Muscle layer of colon (tissue), 2 donors: ENCODE results near the gene BMPR1A.
"Not testable (repeated sequence)": the region's sequence is repeated elsewhere in the genome, so short reads cannot be mapped to it uniquely, and the experiment has no call there.

Experiments
- H3K27ac ChIP-seq: one replicate; pipeline ENCODE4 v1.7.0; 2013; ENCODE audit warnings: low read depth, mild to moderate bottlenecking, low read length, moderate library complexity
- H3K27me3 ChIP-seq, 2 donors: one replicate each; pipeline ENCODE4 v1.7.0; 2013; ENCODE audit warnings: low read length in 2 of 2, mild to moderate bottlenecking in 2 of 2; ENCODE audit not compliant: insufficient read depth in 2 of 2, control insufficient read depth in 1 of 2
- H3K36me3 ChIP-seq: one replicate; pipeline ENCODE4 v1.7.0; 2013; ENCODE audit warnings: mild to moderate bottlenecking, low read length; ENCODE audit not compliant: insufficient read depth
- H3K4me1 ChIP-seq: one replicate; pipeline ENCODE4 v1.7.0; 2013; ENCODE audit warnings: mild to moderate bottlenecking, low read length; ENCODE audit not compliant: insufficient read depth
- H3K4me3 ChIP-seq, 2 donors: one replicate each; pipeline ENCODE4 v1.7.0; 2013; ENCODE audit warnings: low read length in 2 of 2, low read depth in 1 of 2, mild to moderate bottlenecking in 1 of 2, moderate library complexity in 1 of 2
- H3K9ac ChIP-seq: one replicate; pipeline ENCODE4 v1.7.0; 2013; ENCODE audit warnings: low read length
- H3K9me3 ChIP-seq: one replicate; pipeline ENCODE4 v1.7.0; 2013; ENCODE audit warnings: mild to moderate bottlenecking, low read length
- donor health status: abdominal sarcoma.
- donor health status: Adenocarcinoma of cecum.

The BMPR1A gene

GRCh38 chr10:86970982-86971231 is 214.5 kb downstream of the BMPR1A start:
- Histone ChIP-seq H3K4me1 (peaks cover 52% of the 10 kb centered on the region), H3K9me3 (no peaks in the 10 kb centered on the region), H3K4me3 (peak overlapping the region; percentile 84 to 92), H3K36me3 (no peaks in the 10 kb centered on the region), H3K27ac (peak overlapping the region; percentile 95), H3K27me3 (no peaks in the 10 kb centered on the region), H3K9ac (peak overlapping the region; percentile 87)

- H3K4me1 ChIP-seq: peaks cover 46% of the 10 kb centered on the region
- H3K9me3 ChIP-seq: no peaks in the 10 kb centered on the region
- no peaks in the 10 kb centered on the region for H3K36me3 ChIP-seq
- no peaks in the 10 kb centered on the region for H3K27me3 ChIP-seq
- H3K4me3 ChIP-seq: peak overlapping the region; percentile 84 to 92
- H3K27ac ChIP-seq: peak overlapping the region; percentile 95
- H3K9ac ChIP-seq: peak overlapping the region; percentile 33
Measured at GRCh38 chr10:86971232-86971991, 215.0 kb downstream of the BMPR1A start.

GRCh38 chr10:86972613-86973380 is 216.4 kb downstream of the BMPR1A start:
- no peak overlapping the region for H3K9ac ChIP-seq
- H3K4me3 ChIP-seq: no peak overlapping the region
- H3K27me3 ChIP-seq: no peaks in the 10 kb centered on the region
- H3K27ac ChIP-seq: no peak overlapping the region
- H3K36me3 ChIP-seq: no peaks in the 10 kb centered on the region
- H3K4me1 ChIP-seq: peaks cover 33% of the 10 kb centered on the region
- no peaks in the 10 kb centered on the region for H3K9me3 ChIP-seq

GRCh38 chr10:86974484-86974883 is 218.1 kb downstream of the BMPR1A start:
- Histone ChIP-seq H3K9ac (no peak overlapping the region), H3K27me3 (no peaks in the 10 kb centered on the region), H3K9me3 (no peaks in the 10 kb centered on the region), H3K4me1 (peaks cover 22% of the 10 kb centered on the region), H3K36me3 (no peaks in the 10 kb centered on the region), H3K4me3 (no peak overlapping the region), H3K27ac (no peak overlapping the region)

GRCh38 chr10:86976362-86977056 is 220.1 kb downstream of the BMPR1A start:
- H3K9me3 ChIP-seq: no peaks in the 10 kb centered on the region
- H3K4me1 ChIP-seq: peaks cover 23% of the 10 kb centered on the region
- no peaks in the 10 kb centered on the region for H3K36me3 ChIP-seq
- no peaks in the 10 kb centered on the region for H3K27me3 ChIP-seq
- no peak overlapping the region for H3K9ac ChIP-seq
- H3K27ac ChIP-seq: no peak overlapping the region
- H3K4me3 ChIP-seq: no peak overlapping the region

- H3K4me1 ChIP-seq: peaks cover 14% of the 10 kb centered on the region
- H3K9ac ChIP-seq, H3K27me3 ChIP-seq, H3K9me3 ChIP-seq, H3K27ac ChIP-seq, H3K4me3 ChIP-seq, H3K36me3 ChIP-seq: not testable (repeated sequence)
Measured at GRCh38 chr10:86978457-86978856, 222.0 kb downstream of the BMPR1A start.

- H3K27ac ChIP-seq: no peak overlapping the region
- no peak overlapping the region for H3K9ac ChIP-seq
- H3K4me1 ChIP-seq: peaks cover 14% of the 10 kb centered on the region
- H3K36me3 ChIP-seq: no peaks in the 10 kb centered on the region
- H3K4me3 ChIP-seq: no peak overlapping the region
- no peaks in the 10 kb centered on the region for H3K27me3 ChIP-seq
- H3K9me3 ChIP-seq: no peaks in the 10 kb centered on the region
Measured at GRCh38 chr10:86979296-86979818, 222.9 kb downstream of the BMPR1A start.

GRCh38 chr10:86979977-86980448 is 223.6 kb downstream of the BMPR1A start:
- Histone ChIP-seq H3K4me1 (peaks cover 14% of the 10 kb centered on the region), H3K4me3 (no peak overlapping the region), H3K27ac (no peak overlapping the region), H3K27me3 (no peaks in the 10 kb centered on the region), H3K36me3 (no peaks in the 10 kb centered on the region), H3K9me3 (no peaks in the 10 kb centered on the region), H3K9ac (no peak overlapping the region)

- not testable (repeated sequence) for H3K27me3 ChIP-seq, H3K4me3 ChIP-seq, H3K9me3 ChIP-seq, H3K9ac ChIP-seq, H3K27ac ChIP-seq, H3K36me3 ChIP-seq
- peaks cover 14% of the 10 kb centered on the region for H3K4me1 ChIP-seq
Measured at GRCh38 chr10:86981020-86981419, 224.6 kb downstream of the BMPR1A start.

- H3K27ac ChIP-seq: no peak overlapping the region
Measured at GRCh38 chr10:86981716-86982115, 225.3 kb downstream of the BMPR1A start.

More at GRCh38 chr10:86981716-86982115, 225.3 kb downstream of the BMPR1A start:
- Histone ChIP-seq H3K9ac (no peak overlapping the region), H3K9me3 (no peaks in the 10 kb centered on the region), H3K4me1 (peaks cover 14% of the 10 kb centered on the region), H3K4me3 (no peak overlapping the region), H3K27me3 (no peaks in the 10 kb centered on the region), H3K36me3 (no peaks in the 10 kb centered on the region)
